Thyroid gland (tissue), 4 donors: ENCODE data around the gene CROCC2. TPM values are rescaled to one million over a fixed set of nuclear protein-coding genes. Genes with fewer than 3 reads are reported as not detected.

Source experiments
- DNase-seq, 2 donors: peaks; one replicate each; pipeline ENCODE4 v3.0.0-alpha.2; 2019
- H3K27ac ChIP-seq, 3 donors: fragments of 200-600 bp; sonication (generic); 1 replicate in 2 of 3; 2 replicates in 1 of 3; pipeline ENCODE4 v1.5.1; 2016 to 2019; ENCODE audit warnings: mild to moderate bottlenecking in 1 of 3, moderate library complexity in 1 of 3
- H3K27me3 ChIP-seq: fragments of 200-600 bp; sonication (generic); one replicate; pipeline ENCODE4 v1.5.1; 2019
- H3K36me3 ChIP-seq, 2 donors: fragments of 200-600 bp; sonication (generic); one replicate each; pipeline ENCODE4 v1.5.1; 2016 to 2019
- H3K4me1 ChIP-seq, 2 donors: fragments of 200-600 bp; sonication (generic); one replicate each; pipeline ENCODE4 v1.5.1; 2017 to 2019
- H3K4me3 ChIP-seq, 3 donors: fragments of 200-600 bp; sonication (generic); replicated peaks in 1 of 3; 1 replicate in 2 of 3; 2 replicates in 1 of 3; pipeline ENCODE4 v1.5.1; 2016; ENCODE audit warnings: mild to moderate bottlenecking in 1 of 3
- H3K9me3 ChIP-seq: fragments of 200-600 bp; sonication (generic); one replicate; pipeline ENCODE4 v1.5.1; 2017
- CTCF ChIP-seq, 6 experiments: fragments of 200-600 bp in 3 of 6; fragments of 450-650 bp in 3 of 6; sonication (generic) in 3 of 6; IDR thresholded peaks; one replicate each; pipeline ENCODE4 v1.5.1; 2016 to 2019; ENCODE audit warnings: antibody characterized with exemption in 6 of 6, mild to moderate bottlenecking in 2 of 6, inconsistent platforms in 1 of 6, moderate library complexity in 1 of 6
- POLR2A ChIP-seq, 2 donors: fragments of 450-650 bp; IDR thresholded peaks; one replicate each; pipeline ENCODE4 v1.6.1; 2017; ENCODE audit warnings: antibody characterized with exemption in 2 of 2, mild to moderate bottlenecking in 2 of 2, moderate library complexity in 1 of 2
- WGBS, 2 donors: methylation state at CpG; one replicate each; pipeline ENCODE4 v1.1.5; 2017; 5-methylcytosine and 5-hydroxymethylcytosine counted together
- intact Hi-C: fragments of 100-400 bp; cut with DNase I; formaldehyde crosslinking; loops from one replicate; pipeline ENCODE4 v1.15.1; 2023
- total RNA-seq, 4 donors: library from RNA; depleted of rRNA; stranded (reverse); fragments of >200 nt; gene quantifications; one replicate each; pipeline ENCODE4 v1.2.3, GENCODE V29; 2016

The CROCC2 gene
- total RNA-seq, 4 donors from 2014 or later, result not detected

- Histone ChIP-seq H3K9me3 (no peaks in the 10 kb centered on the region), H3K36me3 (no peaks in the 10 kb centered on the region), H3K27ac (no peak overlapping the region), H3K4me3 (no peak overlapping the region), H3K27me3 (no peaks in the 10 kb centered on the region), H3K4me1 (peaks cover 0 to 7% of the 10 kb centered on the region in 2 donors)
- DNase-seq, result no peak
- TF ChIP-seq CTCF (IDR thresholded peaks at IDR 0.05) (no peak), POLR2A (IDR thresholded peaks at IDR 0.05) (no peak)
- intact Hi-C loops, result no loop called here
- WGBS, 2 donors, result 81% methylated on average over 7 to 9 of the region's 11 CpGs
Observed at GRCh38 chr2:240888890-240889573, 17.1 kb upstream of the CROCC2 start.

GRCh38 chr2:240889601-240890560, 16.3 kb upstream of the CROCC2 start:
- Histone ChIP-seq H3K9me3 (no peaks in the 10 kb centered on the region), H3K27ac (no peak overlapping the region), H3K4me1 (peaks cover 0 to 7% of the 10 kb centered on the region in 2 donors), H3K36me3 (no peaks in the 10 kb centered on the region), H3K27me3 (no peaks in the 10 kb centered on the region), H3K4me3 (no peak overlapping the region)
- intact Hi-C loops, result no loop called here
- 83 to 91% methylated on average over 8 of the region's 38 CpGs for WGBS, 2 donors
- no peak for DNase-seq
- TF ChIP-seq CTCF (IDR thresholded peaks at IDR 0.05) (no peak), POLR2A (IDR thresholded peaks at IDR 0.05) (no peak)

GRCh38 chr2:240890691-240891090, 15.4 kb upstream of the CROCC2 start:
- no peak overlapping the region for H3K27ac ChIP-seq
- TF ChIP-seq POLR2A (IDR thresholded peaks at IDR 0.05), result no peak
- no peak for TF ChIP-seq CTCF (IDR thresholded peaks at IDR 0.05)
- no peaks in the 10 kb centered on the region for H3K27me3 ChIP-seq
- intact Hi-C loops, result no loop called here
- H3K4me1 ChIP-seq, result peaks cover 0 to 7% of the 10 kb centered on the region in 2 donors
- 80 to 81% methylated on average over 12 to 14 of the region's 14 CpGs for WGBS, 2 donors
- no peak overlapping the region for H3K4me3 ChIP-seq
- no peak for DNase-seq
- no peaks in the 10 kb centered on the region for H3K9me3 ChIP-seq
- H3K36me3 ChIP-seq, result no peaks in the 10 kb centered on the region

GRCh38 chr2:240891492-240892340, 14.4 kb upstream of the CROCC2 start:
- TF ChIP-seq CTCF (IDR thresholded peaks at IDR 0.05) (no peak), POLR2A (IDR thresholded peaks at IDR 0.05) (no peak)
- no peak for DNase-seq
- H3K9me3 ChIP-seq, result no peaks in the 10 kb centered on the region
- peaks cover 0 to 9% of the 10 kb centered on the region in 2 donors for H3K4me1 ChIP-seq
- H3K27ac ChIP-seq, result no peak overlapping the region
- intact Hi-C loops, result no loop called here
- no peak overlapping the region for H3K4me3 ChIP-seq
- H3K27me3 ChIP-seq, result no peaks in the 10 kb centered on the region
- 72 to 88% methylated on average over 17 to 19 of the region's 20 CpGs for WGBS, 2 donors
- no peaks in the 10 kb centered on the region for H3K36me3 ChIP-seq
